Pons (tissue), 1 donor: ENCODE measurements around the gene NUAK2.

Experiments
- DNase-seq: peaks from one replicate; pipeline ENCODE4 v3.0.0-alpha.2; 2016; ENCODE audit warnings: low spot score

Gene NUAK2

GRCh38 chr1:205272536-205272935 lies 49.0 kb downstream of the NUAK2 start:
- DNase-seq = no peak

GRCh38 chr1:205271745-205272144 lies 49.8 kb downstream of the NUAK2 start:
- no peak for DNase-seq

- DNase-seq = peak; percentile 64
Observed at GRCh38 chr1:205271277-205271676, 50.3 kb downstream of the NUAK2 start.

- DNase-seq = peak; percentile 93
Observed at GRCh38 chr1:205270764-205271163, 50.8 kb downstream of the NUAK2 start.

GRCh38 chr1:205270271-205270670 lies 51.3 kb downstream of the NUAK2 start:
- DNase-seq = no peak

GRCh38 chr1:205269711-205270110 lies 51.8 kb downstream of the NUAK2 start:
- no peak for DNase-seq

GRCh38 chr1:205268846-205269680 lies 52.5 kb downstream of the NUAK2 start:
- DNase-seq = no peak

- DNase-seq = no peak
Observed at GRCh38 chr1:205267306-205267902, 54.1 kb downstream of the NUAK2 start.

GRCh38 chr1:205266611-205267305 lies 54.8 kb downstream of the NUAK2 start:
- no peak for DNase-seq

- no peak for DNase-seq
Observed at GRCh38 chr1:205263580-205264190, 57.9 kb downstream of the NUAK2 start.

- no peak for DNase-seq
Observed at GRCh38 chr1:205262731-205263171, 58.8 kb downstream of the NUAK2 start.

GRCh38 chr1:205261946-205262691 lies 59.4 kb downstream of the NUAK2 start:
- no peak for DNase-seq

- no peak for DNase-seq
Observed at GRCh38 chr1:205260948-205261732, 60.4 kb downstream of the NUAK2 start.

GRCh38 chr1:205259998-205260397 lies 61.5 kb downstream of the NUAK2 start:
- DNase-seq = no peak

GRCh38 chr1:205259324-205259832 lies 62.2 kb downstream of the NUAK2 start:
- no peak for DNase-seq

- DNase-seq = peak; percentile 86
Observed at GRCh38 chr1:205258719-205259118, 62.8 kb downstream of the NUAK2 start.

GRCh38 chr1:205258261-205258691 lies 63.3 kb downstream of the NUAK2 start:
- no peak for DNase-seq

- DNase-seq = peak; percentile 87
Observed at GRCh38 chr1:205257735-205258134, 63.8 kb downstream of the NUAK2 start.

- no peak for DNase-seq
Observed at GRCh38 chr1:205256951-205257625, 64.5 kb downstream of the NUAK2 start.
